T follicular helper cell (primary cell): Measurements from ENCODE around the gene IKZF2.

Source experiments
- DNase-seq: peaks from one replicate; pipeline ENCODE4 v3.0.0-alpha.2; 2020; ENCODE audit warnings: low read depth

Gene IKZF2

DNA sequence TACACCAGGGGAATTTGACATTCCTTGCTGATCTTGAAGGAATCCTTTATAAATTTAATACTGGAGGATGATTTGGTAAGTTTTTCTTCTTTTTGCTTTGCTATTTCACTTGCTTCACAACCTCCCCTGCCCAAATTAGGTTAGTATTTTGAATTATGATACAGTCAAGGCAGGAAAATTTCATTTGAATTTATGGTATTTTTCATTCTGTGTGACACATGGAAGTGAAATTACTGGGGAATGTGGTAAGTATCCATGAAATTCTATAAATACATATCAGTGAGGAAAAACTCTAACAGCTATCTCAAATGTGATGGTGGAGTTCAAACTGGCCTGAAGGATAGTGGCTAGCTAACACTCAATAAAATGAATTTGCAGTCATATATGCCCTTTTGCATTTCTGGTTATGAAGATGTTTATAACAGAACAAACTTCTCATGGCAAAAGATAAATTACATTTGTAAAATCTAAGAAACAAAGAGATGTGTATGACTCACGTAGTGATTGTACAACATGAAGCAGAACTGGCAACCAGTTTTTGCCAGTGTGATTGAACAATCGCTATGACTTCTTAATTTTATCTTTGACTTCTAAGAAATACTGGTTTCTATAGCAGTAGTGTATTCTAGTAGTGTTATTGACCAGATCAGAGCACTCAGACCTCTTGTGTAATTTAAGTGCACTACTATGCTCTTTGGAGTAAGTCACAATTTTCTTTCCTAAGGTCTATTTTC is 152.6 kb downstream of the IKZF2 start:
- no peak for DNase-seq

DNA sequence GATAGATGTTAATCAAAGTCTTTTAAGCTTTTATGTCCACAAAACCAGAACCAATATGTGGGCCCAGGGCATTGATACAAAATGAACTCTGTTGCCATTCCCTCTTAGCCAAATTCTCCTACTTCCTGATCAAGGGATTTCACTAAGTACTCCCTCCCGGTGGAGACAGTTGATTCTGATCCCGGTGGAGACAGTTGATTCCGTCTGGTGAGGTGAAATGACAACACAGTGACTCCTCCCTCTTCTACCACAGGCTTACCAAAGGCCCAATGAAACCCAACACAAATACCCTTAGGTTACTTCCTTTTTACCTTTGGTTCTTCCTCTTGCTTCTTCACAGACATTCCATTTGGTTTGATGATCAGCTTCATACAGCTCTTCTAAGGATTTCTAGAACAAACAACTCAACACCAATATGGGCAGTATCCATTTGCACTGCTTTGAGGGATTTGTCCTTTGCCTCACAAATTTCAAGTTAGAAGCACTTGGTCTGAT is 153.8 kb downstream of the IKZF2 start:
- DNase-seq, result no peak

DNA sequence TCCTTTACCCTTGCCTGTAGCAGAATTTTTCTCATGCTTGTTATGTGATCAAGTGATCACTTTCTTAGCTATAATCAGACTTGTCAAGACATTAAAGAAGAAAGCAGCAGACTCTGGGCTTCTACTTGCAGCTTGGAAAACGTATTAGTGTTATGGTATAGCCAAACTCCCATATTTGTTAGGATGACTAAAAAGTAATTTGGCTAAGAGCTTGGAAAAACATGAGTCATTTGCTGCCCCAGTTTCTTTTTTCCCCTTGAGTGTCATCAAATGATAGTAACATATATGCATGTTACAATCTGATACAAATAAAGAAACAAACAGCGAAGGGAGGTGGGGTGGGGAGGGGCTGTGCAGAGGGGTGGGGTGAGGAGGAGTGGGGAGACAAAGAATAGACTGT is 155.5 kb downstream of the IKZF2 start:
- DNase-seq, result no peak

DNA sequence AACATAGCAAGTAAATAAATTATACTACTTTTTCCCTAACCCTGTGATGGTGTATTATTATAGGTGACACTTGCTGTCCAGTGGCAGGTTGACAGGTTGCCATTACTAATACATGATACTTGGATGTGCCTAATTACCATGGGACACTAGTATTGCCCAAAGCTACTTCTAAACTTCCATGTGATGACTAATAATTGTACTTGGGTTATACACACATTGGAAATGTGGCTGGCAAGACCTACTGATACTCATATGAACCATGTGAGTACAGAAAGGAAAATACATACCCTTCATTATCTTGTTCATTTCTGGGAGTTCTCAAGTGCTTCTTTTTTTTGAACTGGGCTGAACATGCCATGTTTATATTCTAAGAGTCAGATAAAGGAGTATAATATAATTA is 156.4 kb downstream of the IKZF2 start:
- no peak for DNase-seq

DNA sequence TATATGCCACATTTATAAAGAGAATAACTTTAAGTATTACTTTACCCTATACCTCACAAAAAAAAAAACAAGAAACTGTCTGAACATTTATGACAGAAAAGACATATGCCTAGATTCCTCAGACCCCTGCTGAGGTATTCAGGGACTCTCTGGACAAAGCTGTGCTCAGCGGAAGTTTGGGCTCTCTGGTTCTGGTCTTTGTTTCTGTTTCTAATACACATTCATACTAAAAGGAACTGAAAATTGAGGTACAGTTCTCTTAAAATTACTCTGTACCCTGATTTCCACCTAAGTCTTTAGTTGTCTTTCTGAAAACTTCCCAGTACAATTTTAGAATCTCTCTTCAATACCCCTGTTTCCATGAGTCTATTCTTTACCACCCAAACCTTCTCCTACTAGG is 160.3 kb downstream of the IKZF2 start:
- no peak for DNase-seq

DNA sequence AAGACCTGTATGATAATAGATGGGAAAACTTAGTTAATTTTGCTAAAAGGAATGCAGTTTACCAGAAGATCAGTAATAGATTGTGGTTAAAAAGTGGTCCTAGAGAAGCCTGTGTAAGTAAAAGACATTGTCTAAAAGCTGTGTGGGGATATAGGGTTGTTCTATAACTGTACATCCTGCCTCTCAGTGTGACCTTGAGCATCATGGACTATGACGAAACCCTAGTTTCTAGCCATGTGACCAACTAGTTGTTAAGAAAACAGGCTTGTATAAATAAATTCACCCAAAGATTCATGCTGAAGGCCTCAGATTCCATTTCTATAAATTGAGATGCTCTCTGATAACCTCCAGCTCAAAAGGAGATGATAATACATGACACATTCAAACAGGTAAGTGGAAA is 160.7 kb downstream of the IKZF2 start:
- no peak for DNase-seq

DNA sequence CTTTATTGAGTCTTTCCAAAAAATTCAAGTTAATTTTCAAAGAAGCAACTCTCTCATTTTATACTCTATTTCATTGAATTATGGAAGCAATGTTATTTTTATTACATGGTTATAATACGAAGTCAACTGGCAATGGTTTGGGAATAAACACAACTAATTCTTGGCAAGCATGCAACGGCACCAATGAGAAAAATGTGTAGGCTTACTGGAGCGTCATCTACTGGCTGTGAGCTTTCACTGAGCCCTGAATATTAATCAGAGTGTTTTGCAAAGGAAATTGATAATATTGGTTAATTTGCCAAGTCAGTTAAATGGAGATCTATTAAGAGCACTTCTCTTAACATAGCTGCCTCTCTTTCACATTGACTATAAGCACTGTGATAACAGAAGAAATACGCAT is 163.9 kb downstream of the IKZF2 start:
- DNase-seq, result no peak

DNA sequence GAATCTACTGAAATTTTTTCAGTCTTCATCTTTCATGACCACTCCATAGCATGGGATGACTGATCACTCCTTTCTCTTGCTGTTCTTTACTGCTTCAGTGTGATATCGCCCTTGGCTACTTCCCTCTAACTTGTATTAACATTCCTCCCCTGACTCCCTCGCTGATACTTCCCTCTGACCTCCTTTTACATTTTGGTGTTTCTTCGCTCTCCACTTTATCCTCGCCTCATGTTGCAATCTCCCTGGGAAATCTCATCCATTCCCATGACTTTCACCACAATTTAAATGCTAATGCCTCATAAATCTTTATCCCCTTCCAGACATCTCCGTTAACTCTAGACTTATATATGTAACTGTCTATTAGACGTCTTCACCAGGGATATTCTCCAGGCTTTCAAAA is 167.3 kb downstream of the IKZF2 start:
- no peak for DNase-seq

DNA sequence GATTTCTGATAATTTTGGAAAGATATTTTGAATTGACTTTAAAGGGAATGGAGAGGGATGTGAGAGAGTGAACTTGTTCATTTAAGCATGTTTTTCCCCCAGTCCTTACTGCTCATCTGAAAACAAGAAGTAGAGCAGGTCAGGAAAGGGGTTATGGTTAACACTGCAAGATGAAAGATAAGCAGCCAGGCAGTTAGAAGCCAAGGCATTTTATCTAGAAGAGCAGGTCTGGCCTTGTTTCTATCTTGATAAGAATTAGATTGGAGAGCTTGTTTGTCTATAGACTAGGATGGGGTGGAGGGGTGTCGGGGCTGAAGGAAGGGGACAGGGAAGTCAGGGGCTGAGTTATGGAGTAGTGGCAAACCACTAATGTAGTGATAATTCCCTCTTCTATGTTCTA is 171.6 kb downstream of the IKZF2 start:
- no peak for DNase-seq

DNA sequence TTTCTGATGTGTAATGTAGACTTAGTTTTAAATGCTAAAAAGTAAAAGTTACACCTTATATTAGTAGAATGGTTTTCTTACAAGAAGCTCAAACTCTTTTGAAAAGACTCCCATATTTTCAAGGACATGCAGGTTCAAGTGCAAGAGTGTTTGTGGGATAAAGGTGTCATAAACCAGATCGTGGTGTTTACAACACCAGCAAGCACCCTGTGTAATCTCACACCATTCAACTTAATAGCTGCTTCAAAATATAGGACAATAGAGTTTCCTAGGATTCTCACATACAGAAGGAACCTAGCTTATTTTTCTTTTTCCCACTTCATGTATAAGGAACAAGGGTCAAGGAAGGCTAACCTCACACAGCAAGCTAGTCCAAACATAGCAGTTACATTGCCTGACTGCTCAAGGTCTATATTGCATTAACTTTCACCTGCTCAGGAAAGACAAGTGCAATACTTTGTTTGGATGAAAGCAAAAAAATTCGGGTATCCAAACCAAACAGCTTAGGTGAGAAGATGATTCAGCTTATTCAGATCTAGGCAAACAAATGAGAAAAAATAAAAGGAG is 172.3 kb downstream of the IKZF2 start:
- no peak for DNase-seq

DNA sequence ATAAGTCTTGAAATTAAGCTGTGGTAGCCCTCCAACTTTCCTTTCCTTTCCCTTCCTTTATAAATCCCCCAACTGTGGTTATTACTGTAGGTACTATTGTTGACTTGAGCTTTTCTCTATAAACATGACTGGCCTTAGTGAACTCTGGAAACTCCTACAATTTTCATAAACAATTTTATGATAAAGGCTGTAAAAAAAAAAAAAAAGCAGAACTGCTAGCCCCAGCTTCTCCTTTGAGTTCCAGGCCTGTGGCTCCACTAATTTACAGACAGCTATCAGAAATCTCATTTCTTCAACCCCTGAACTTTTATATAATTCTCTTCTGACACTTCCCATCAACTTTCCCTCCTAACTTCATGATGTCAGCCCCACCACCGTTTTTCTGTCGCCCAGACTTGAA is 174.3 kb downstream of the IKZF2 start:
- no peak for DNase-seq

DNA sequence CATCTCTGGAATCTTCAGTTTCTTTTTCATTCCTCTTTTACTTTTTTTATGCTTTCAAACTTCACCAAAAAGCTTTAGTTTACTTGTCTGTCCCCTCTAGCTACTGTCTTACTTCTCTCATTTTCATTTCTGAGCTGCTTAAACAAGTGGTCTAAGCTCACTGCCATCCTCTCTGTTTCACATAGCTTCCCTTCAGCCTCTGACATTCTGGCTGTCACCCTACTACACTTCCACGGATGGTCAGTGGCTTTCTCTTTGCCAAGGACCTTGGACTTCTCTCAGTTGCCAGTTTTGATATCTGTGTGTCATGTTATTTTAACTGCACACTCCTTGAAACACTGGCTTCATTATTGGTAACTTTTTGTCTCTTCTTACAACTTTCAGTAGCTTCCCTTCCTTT is 176.1 kb downstream of the IKZF2 start:
- no peak for DNase-seq

DNA sequence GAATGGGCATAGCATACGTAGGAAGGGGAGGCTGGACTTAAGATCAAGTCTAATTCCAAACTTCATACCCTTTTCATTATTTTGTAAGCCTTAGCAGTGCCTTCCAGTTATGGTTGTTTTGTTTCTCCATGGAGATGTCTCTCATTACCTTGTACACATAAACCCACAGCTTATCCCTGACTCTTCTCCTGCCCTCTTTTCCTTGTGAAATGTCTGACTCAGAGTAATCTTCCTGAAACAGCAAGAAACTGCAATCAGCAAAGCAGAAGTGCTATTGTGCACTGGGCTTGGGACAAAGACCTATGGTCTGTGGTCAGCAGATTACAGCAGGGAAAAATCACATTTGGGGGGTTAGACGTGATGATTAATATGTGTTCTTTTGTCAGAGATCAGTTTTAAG is 176.7 kb downstream of the IKZF2 start:
- DNase-seq, result no peak

DNA sequence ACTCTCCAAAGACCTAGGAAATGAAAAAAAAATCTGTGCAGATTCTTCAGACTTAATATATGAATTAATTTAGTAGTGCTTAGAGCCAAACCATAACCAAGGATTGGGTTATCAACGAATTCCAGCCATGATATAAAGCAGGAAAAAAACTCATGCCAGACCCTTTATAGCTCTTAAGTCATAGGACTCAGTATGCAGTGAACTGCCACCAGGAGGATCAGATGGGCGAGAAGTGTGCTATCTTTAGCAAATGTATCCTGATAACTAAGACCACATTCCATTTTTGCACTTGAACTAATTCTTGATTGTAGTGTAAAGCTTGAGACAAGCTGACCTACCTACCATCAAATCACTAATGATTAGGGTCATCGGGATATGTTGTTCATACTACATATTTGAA is 178.1 kb downstream of the IKZF2 start:
- no peak for DNase-seq

DNA sequence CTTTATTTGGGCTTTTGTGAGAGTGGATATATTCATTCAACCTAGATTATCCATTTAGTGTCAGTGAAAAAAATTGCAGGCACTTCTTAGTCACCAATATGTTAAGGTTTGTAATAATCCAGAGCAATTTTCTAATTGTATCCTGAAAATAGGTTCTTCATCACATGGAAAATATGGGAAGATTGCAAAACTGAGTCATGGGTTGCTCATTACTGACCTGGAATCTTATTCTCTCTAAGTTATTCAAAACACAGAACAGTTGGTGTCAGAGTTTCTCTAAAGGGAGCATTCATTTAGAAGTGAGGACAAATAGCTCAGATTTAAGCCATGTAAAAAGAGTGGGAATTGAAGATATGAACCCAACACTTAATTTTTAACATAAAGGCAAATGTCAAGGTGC is 181.3 kb downstream of the IKZF2 start:
- no peak for DNase-seq

DNA sequence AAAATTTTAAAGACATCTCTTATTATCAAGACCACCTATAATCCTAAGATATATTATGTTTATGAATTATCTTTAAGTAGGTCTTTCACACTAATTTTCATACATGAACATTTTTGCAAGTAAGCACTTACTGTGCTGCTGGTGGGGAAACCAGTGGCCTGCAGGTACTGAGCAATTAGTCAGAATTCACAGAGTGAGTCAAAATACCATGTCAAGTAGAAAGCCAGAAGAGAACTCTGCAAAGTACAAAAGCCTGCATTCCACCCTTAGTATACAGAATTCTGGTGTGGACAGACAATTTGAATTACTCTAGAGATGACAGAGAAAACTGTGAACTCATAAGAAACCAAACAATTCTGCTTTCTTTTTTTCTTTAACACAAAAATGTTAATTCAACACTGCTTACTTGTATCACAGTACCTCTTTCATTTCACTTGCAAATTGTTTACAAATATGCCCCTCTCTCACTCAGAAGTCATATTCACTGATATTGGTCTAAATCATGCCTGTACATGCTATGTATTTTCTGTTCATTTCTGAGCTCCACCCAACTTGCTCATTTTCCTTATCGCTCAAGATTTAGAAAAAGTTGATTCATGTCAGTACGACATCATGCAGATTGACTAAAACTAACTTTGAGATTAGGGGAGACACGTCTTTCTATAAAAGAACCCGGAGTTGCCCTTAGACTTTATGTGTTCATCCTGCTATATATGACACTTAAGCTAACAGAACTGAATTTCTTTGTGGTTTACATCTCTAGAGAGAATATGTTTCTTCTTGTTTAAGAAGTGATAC is 182.9 kb downstream of the IKZF2 start:
- DNase-seq, result no peak

DNA sequence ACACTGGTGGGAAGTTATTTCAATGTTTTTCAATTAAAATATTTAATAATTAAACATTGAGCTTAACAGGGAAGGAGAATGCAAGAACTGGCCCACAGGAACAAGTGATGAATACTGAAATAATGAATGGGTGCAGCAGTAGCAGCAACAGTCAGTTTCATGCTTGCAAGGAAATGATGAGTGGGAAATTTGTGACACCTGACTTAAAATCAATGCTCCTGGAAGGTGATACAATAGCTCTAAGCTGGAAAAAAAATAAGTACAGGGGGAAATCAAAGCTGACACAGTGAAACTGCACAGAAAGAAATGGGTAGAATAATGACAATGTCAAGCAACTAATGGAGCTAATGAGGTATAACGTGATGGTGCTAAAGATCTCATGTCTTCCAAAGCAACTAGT is 184.5 kb downstream of the IKZF2 start:
- no peak for DNase-seq

DNA sequence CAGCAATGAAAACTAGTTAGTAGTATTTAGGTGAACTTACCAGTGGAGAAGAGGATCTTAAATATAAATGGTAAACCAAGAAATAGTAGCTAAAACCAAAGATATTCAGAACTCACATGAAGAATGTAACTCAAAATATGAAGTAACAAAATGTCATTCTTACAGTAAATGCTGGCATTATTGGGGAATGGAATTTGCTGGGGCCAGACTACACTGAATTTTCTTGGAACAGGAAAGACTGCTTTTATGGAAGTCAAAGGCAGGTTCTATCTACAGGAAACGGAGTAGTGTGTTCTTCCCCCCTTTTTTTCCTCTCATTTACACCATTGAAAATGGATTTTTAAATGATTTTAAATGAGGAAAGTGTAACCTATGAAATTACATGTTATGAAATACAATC is 188.7 kb downstream of the IKZF2 start:
- no peak for DNase-seq

DNA sequence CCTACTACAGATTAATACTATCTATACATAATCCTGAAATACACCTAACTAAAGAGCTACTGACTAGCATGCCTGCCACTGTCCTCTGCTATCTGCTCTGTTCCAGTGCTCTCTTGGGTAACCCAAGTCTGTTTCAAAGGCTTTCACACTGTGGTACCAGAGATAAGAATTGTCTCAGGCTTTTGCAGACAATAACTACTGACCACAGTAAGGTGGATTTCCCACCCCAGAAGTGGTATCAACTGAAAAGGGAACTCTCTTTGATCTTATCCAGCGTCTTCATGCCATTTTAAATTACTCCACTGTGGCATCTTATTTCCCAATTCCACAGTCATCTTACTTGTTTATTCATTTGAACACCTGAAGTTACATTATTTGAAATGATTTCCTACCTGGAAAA is 190.2 kb downstream of the IKZF2 start:
- no peak for DNase-seq

DNA sequence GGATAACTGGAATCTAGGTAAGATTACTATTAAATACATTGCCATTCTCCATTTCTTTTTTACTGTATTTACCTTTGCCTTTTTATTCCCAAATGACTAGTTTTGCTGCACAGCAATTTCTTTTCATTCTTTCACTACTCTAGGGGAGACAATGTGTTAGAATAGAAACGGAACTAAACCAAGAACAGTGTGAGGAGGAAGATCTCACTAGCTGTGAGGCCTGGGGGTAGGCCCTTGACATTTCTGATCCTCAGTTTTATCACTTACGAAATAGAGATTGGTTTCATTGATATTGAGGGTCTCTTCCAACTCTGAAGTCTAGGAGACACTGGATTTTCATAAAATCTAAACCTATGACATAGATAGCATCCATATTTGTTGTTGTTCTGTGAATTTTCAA is 191.1 kb downstream of the IKZF2 start:
- DNase-seq, result no peak

DNA sequence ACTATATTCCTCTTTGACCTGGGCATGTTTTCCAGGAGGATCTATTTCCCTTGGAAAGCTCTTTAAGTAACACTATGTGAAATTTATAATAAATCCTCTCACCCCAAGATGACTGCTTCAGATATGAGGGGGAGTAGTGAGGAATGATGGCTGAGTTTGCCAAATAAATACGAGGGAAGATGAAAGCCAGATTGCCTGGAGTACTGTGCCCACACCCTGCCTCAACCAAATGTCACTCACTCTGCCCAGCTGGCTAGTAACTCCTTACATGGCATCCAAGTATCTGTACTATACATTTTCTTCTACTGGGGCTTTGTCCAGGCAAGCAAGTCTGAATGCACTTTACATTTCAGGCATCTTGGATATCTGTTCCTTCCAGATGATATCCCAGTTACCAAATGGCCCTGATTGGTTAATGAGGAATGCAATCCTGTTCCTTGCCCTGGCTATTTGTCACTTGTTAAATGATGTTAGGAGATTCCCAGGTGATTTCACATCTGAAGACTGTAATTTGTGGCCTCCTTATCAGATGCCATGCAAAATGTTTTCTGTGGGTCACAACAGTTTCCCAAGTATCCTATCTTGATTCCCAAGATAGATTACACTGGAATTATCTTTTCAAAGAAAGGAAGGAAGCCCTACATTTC is 191.8 kb downstream of the IKZF2 start:
- no peak for DNase-seq

DNA sequence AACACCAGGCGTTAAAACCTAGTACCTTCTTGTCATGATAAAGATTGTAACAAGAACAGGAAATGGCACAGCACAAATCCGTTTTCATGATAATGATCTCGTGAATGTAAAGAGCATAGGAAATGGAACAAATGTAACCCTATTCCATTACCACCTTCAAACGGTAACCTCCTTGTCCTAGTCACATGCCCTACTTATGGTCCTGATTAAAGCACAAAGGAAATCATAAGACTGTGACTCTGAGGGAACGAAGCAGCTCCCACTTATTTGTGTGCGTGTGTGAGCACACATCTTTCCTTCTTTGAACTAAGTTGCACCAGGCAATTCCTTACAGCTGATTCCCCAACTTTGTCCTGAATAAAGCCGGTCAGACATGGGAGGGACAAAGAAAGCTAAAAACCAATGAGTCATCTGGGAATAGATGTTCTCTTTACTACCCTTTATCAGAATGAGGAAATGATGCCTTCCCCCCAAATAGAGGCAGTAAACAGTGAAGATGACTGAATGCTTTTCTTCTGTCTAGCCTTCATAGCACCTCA is 192.6 kb downstream of the IKZF2 start:
- DNase-seq, result no peak
